Umbilical cord (tissue), 2 donors: ENCODE data around the gene U2AF2. TPM values are rescaled to one million over a fixed set of nuclear protein-coding genes. Genes with fewer than 3 reads are reported as not detected.

Experiments used
- DNase-seq: peaks from one replicate; pipeline ENCODE4 v3.0.0-alpha.2; 2015; ENCODE audit warnings: low spot score
- total RNA-seq: library from RNA; depleted of rRNA; stranded (reverse); fragments of >200 nt; gene quantifications from one replicate; pipeline ENCODE4 v1.2.3, GENCODE V29; 2014; ENCODE audit warnings: low replicate concordance; ENCODE audit not compliant: insufficient read depth

The U2AF2 gene
- total RNA-seq, 1 donor from 2014 or later, result 40.7 TPM

DNA sequence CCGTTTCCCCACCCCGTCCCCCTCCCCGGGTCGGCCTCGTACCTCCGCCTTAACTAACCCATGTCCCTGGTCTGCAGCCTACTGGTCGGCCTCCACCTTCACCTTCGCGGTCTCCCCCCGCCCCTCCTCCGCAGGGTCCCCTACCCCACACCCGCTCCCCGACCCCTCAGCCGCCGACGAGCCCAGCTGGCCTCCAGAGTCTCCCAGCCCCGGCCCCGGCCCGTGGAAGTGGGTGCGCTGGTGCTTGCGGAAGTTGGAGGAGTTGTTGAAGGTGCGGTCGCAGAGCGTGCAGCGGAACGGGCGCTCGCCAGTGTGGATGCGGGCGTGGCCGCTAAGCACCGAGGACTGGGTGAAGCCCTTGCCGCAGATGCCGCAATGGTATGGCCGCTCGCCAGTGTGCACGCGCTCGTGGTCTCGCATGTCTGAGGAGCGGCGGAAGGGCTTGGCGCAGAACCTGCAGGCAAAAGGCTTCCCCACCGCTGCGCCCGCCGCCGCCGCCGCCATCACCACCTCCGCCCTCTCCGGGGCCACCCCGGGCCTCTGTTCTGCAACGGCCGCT, 33.1 kb upstream of the U2AF2 start:
- no peak for DNase-seq

DNA sequence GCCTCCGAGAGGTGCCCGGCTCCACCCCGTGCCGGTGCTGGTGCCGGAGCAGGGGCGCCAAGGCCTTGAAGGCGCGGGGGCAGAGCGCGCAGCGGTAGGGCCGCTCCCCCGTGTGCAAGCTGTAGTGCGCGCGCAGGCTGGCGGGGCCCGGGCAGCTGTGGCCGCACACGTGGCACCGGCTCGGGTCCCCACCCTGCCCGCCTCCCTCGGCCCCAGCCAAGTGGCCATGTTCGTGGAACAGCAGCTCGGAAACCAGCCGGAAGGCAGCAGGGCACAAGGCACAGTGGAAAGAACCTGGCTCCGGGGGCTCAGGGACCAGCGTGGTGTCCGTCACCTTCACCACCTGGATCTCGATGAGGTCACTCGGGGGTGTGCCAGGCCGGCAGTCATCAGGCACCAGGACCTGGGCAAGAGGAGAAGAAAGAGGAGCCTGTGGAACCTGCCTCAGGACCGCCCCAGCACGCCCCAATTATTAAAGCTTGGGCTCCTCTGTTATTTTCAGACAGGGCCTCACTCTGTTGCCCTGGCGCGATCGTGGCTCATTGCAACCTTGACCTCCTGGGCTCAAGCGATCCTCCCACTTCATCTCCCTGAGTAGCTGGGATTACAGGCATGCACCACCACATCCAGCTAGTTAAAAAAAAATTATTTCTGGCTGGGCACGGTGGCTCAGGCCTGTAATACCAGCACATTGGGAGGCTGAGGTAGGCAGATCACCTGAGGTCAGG, 32.4 kb upstream of the U2AF2 start:
- DNase-seq, result no peak

DNA sequence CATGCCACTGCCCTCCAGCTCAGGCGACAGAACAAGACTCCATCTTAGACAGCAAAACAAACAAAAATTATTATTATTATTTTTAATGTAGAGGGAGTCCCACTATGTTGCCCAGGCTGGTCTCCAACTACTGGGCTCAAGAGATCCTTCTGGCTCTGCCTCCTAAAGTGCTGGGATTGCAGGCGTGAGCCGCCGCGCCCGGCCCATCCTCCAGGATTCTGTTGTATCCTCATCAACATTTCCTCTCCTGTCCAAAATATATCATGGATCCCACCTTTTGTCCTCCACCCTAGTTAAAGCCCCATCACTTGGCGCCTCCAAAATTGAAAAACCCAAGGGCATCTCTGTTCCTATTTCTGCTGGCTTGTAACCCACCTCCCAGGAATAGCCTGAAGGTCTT, 31.7 kb upstream of the U2AF2 start:
- no peak for DNase-seq

DNA sequence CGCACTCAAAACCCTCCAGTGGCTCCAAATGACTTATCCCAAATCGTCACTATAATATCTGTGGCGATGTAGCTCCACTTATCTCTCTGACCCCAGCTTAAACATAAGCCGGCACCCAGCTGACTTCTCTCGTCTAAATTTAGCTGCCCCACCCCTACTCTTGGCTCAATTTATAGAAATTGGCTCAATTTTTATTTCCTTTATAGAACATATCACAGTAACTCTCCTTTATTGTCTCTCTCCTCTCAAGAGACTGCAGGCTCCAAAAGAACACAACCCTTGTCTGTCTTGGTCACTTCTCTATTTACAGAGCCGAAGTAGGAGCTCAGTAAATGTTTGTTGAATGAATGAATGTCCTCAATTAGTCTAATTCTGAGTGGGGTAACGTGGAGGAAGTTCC, 31.3 kb upstream of the U2AF2 start:
- no peak for DNase-seq

DNA sequence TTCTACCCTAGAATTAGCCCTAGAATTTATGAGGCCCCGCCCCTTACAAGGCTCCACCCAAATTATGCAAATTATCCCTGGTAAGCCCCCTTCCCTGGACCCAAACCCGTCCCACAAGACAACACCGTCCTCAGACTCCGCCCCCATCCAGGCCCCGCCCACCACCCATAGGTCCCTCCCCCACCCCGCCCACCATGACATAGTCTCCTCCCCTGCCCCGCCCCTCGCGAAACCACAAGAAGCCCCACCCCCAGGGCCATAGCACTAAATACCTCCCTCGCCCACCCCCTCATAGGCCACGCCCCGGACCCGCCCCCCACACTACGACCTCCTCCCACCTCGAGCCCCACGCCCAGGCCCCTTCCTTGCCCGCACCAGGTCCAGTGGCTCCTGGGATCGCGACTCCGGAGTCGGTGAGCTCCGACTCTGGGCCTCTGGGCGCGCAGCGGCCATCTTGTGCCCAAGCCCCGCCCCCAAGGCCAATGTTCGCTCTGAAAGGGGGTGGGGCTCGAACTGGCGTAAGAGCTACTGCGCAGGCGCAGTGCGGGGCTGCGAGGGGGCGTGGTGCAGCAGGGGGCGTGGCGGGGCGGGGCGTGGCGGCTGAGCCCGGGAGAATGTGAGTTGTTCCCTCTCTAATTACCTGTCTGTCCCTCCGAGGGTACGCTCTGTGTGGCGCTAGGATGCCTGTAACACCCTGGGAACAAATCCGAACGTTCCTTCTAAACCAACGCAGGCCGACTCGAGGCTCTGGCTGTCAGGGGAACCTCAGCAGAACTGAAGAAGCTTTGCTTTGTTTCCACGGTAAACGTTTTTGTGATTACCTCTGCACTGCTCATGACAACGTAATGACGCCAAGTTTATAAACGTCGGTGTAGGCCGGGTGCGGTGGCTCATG, 30.5 kb upstream of the U2AF2 start, which contains the start of gene ZNF784:
Gene ZNF784, minus strand, starts transcription at position 458 of the 895 bp plus-strand sequence. Its CDS starts 5 bp downstream, at position 453.
- peak; percentile 96 for DNase-seq

DNA sequence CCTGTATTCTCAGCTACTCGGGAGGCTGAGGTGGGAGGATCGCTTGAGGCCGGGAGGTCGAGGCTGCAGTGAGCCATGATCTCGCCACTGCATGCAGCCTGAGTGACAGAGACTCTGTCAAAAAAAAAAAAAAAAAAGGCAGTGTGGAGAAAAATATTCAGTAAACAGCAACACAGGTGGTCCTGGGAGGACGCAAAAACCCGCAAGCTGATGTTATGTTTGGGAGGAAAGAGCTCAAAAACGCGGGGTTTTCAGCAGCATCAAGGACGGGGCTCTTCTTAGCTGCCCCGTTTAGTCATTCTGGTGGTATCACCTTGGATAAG, 29.9 kb upstream of the U2AF2 start:
- DNase-seq, result no peak

DNA sequence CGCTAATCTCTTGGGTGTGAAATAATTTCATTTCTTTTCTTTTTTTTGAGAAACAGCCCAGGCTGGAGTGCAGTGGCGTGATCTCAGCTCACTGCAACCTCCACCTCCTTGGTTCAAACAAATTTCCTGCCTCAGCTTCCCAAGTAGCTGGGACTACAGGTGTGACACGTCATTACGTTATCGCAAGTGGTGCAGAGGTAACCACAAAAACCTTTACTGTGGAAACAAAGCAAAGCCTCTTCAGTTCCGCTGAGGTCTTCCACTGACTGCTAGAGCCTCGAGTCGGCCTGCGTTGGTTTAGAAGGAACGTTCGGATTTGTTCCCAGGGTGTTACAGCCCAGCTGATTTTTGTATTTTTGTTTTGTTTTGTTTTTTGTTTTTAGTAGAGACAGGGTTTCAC, 28.5 kb upstream of the U2AF2 start:
- DNase-seq, result no peak

DNA sequence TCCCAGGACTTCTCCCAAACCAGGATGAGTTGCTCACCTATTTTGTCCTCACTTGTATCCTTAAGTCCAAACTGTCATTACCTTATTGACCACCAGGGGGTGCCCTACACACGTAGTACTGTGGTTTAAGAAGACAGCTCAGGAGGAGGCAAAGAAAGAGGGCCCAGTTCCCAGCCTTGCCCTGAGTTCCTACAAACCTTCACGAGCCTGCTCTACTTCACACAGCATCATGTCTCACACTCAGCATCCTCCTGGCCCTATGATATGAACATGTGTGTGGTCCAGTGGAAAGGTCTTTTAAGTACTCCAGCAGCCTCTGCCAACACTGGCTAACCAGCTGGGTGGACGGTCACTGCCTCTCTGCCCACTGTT, 22.4 kb upstream of the U2AF2 start:
- DNase-seq, result peak; percentile 93

DNA sequence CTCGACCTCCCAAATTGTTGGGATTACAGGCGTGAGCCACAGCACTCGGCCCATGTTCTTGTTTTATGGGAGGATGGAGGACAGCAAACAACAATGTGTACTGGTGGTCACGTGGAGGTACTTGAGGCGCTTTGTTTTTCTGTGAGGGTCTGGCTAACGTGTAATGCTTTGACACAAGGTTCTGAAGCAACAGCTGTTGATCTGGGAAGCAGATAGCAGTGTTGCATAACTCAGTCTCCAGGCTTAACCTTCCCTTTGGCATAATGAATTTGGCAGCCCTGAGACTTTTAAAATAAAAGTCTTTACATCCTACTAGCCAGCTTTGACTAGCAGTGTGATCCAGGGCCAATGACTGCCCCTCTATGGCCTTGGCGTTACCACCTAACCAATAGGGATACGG, 21.0 kb upstream of the U2AF2 start:
- DNase-seq, result no peak

DNA sequence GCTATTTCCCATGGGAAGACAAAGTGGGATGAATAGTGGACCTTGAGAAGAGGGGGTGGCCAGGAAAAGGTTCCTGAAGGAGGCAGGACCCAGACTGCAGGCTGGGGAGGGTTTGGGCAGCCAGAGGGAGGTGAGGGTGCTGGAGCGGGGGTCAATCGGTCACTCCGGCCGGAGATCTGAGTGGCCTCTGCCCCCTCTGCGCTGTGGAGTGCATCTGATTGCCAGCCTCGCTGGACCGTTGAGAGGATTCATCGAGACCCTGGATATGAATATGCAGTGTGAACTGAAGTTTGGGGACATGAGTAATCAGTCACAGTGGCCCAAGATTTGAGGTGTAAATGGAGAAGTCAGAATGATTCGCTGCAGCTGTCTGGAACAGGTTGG, 19.5 kb upstream of the U2AF2 start:
- DNase-seq, result no peak

DNA sequence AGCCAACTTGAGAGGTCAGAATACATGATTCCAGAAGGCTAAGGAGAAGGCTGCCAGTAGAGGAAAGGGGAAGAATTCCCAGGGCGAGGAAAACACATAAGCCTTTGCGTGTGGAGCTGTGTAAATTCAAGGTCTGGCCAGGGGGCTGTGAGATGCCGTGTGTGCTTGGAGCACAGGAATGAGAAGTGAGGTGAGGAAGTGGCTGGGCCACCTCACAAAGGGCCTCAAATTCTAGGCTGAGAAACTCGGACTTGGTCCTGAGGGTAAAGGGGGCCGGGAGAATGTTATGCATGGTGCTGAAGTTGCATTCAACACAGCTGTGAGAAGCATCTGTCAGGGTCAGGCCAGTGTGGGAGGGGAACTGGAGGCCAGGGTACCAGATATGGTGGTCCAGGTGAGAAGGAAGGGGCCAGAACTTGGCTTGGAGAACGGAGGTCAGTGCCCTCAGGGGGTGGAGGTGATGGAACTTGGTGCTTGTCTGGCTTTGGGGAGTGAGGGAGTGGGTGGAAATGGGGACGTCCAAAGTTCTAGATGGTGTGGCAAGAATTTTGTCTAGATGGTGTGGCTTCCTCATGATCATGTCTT, 18.9 kb upstream of the U2AF2 start:
- DNase-seq, result no peak

DNA sequence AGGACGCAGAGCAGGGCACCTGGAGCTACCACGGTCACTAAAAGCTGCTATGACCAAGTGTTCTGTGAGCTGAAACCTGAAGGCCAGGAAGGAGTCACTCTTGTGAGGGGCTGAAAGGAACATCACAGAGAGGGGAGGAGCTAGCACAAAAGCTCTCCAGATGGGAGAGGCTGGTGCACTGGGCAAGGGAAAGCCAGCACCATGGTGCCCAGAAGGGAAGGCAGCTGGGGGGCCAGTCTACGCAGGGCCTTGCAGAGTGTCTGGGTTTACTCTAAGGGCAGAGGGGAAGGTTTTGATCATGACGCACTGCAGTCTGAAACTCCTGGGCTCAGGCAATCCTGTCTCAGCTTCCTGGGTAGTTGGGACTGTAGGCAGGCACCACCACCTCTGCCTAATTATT, 18.1 kb upstream of the U2AF2 start:
- DNase-seq, result no peak

DNA sequence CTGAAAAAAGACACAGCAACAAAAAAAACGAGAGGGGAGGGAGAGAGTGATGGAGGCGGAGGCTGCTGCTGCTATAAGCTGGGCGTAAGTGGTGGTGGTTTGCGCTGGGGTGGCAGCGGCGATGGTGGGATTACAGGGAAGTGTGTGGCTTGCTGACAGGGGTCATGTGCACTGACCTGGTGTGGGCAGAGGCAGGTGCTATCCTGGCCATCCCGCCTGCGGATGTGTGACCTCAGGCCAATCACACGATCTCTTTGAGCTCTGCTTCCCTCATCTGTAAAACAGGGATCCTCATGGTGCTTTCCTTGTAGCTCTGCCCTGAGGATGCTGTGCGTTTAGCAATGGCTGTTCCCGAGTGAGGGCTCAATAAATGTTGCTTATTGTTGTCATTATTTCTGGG, 17.3 kb upstream of the U2AF2 start:
- DNase-seq, result no peak

DNA sequence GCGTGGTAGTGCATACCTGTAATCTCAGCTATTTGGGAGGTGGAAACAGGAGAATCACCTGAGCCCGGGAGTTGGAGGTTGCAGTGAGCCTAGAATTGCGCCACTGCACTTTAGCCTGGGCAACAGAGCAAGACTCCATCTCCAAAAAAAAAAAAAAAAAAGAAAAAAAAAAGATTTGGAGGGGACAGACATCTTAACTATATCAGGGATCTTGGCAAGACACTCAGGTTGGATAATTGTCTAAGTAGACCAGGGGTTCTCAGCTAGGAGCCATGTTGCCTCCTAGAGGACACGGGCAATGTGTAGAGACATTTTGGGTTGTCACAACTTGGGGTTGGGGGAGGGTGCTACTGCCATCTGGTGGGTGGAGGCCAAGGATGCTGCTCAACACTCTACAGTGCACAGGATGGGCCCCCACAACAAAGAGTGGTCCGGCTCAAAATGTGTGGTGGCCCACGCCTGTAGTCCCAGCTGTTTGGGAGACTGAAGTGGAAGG, 15.9 kb upstream of the U2AF2 start:
- DNase-seq, result no peak

DNA sequence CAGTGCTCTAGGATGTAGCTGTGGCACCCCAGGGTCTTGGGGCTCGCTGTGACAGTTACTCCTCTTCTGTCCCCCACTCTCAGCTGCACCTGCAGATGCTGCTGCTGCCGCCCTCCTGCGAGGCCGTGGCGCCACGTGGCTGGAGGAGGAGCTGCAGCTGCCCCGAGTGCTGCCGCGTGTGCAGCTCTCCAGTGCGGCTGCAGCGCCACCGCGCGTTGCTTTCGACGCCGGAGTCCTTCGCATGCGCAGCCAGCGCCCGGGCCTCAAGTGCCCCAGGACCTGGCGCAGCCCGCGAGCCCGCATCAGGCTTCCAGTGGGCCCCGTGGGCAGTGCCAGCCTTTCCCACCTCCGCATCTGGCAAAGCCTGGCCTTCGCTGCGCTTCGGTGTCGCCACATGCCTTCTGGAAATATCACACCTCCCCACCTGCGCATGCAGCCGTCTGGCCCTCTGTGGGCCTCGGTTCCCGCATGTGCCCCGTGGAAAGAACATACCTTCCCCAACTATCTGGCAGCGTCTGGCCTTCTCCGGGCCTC, 14.7 kb upstream of the U2AF2 start:
- peak; percentile 72 for DNase-seq

DNA sequence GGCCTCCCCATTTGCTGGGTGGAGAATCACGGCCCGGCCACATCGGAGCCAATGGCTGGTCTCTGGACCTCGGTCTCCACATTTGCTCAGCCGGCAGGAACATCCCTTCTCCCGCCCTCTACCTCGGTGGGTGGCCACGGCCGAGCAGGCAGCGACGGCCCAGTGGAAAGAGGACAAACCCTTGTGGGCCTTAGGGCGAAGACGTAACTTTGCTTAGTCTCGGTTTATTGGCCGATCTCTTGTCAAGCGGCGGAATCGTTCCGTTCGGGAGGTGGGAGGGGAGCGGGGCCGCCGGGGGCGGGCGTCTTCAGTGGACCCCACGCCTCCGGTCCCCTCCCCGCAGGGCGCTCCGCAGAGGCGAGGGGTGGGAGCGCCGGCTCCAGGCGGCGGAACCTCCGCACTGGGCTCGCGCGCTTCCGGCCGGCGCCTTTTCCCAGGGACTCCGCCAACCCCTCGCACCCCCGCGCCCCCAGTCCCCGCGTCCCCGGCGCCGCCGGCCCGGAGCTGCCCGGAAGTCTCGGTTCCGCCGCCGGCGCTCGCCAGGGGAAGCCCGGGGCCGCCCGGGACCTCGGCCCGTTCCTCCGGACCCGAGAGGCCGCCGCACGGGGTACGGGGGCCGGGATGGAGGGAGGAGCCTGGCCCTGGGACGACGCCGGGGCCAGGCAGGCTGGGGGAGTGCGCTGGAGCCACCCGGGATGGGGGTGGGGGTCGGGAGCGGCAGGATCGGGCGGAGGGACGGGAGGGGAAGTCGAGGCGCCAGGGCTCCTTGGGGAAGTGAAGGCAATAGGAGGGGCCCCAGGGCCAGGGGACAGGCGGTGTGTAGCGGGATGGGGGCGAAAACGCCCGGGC, 14.0 kb upstream of the U2AF2 start, which contains the start of gene ZNF580:
Gene ZNF580, plus strand, starts transcription at position 426 of the 849 bp plus-strand sequence. CDS start 1,507 bp downstream, outside the sequence.
- peak; percentile 92 for DNase-seq

DNA sequence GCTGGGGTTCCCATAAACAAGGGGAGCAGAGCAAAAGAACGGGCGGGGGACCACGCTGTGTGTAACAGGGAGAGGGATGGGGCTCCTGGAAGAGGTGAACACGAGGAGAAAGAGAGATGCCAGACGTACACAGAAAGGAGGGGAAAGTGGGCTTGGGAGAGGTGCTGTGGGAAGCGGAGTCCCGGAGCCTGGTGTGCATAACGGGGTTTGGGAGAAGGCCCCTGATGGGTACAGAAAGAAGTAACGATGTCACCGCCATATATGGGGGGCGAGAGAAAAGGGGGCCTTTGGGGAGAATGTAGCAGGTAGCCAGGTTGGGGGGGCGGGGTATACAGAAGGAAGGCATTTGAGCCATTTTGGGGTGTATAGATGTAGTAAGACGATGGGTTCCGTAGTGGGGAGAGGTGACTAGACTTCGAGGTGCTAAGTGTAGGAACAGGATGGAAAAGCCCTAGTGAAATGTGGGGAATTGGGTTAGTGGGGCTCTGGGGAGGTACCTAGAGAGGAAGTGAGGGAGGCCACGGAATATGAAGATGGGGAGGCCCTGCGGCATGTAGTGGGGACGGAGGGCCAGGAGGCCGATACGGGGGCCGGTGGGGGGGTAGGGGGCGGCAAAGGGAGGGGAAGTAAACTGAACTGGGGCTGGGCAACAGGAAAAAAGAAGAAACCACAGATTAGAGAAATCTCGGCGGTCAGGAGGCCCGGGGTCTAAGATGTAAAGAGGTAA, 13.2 kb upstream of the U2AF2 start:
- DNase-seq, result no peak

DNA sequence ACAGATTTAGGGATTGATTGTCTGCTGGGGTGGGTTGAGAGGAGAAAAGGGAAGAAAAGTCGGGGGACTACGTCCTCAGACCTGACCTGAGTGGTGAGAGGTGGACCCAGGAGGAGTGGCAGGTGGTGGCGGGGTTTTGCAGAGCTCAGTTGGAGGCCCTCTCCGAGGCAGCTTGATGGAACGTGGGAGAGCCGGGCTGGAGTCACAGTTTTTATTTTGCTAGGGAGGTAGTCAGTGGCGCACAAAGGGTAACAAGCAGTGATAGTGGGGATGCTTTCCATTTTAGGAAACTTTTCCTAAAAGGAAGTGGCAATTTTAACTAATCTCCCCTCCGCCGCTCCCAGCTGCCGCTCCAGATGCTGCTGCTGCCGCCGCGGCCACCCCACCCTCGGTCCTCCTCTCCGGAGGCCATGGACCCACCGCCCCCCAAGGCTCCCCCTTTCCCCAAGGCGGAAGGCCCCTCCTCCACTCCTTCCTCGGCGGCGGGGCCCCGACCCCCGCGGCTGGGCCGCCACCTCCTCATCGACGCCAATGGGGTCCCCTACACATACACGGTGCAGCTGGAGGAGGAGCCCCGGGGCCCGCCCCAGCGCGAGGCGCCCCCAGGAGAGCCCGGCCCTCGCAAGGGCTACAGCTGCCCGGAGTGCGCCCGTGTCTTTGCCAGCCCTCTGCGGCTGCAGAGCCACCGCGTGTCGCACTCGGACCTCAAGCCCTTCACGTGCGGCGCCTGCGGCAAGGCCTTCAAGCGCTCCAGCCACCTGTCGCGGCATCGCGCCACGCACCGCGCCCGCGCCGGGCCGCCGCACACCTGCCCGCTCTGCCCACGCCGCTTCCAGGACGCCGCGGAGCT, 12.5 kb upstream of the U2AF2 start:
- peak; percentile 42 for DNase-seq
